B cell (primary cell): Measurements from ENCODE around the gene TSPO. TPM values are rescaled to one million over a fixed set of nuclear protein-coding genes. Genes with fewer than 3 reads are reported as not detected.

Source experiments
- ATAC-seq: fragments of 200-7000 bp; cut with Tn5 transposase; one replicate; pipeline ENCODE4 v1.10.0; 2021; ENCODE audit warnings: low read depth, mild to moderate bottlenecking, moderate number of reproducible peaks, moderate library complexity
- CTCF ChIA-PET: fragments of 350-600 bp; sonication (Branson Sonifier 250); formaldehyde crosslinking; loops from one replicate; lab custom pipeline; 2021; ENCODE audit warnings: antibody characterized with exemption, inconsistent platforms; lab: Charles Lee
- POLR2A ChIA-PET: fragments of 350-600 bp; sonication (Branson Sonifier 250); formaldehyde crosslinking; loops from one replicate; lab custom pipeline; 2021; ENCODE audit warnings: antibody characterized with exemption; lab: Charles Lee
- DNase-seq: peaks from one replicate; pipeline ENCODE4 v3.0.0; 2013
- H2AFZ ChIP-seq: 2 replicates; pipeline ENCODE4 v1.6.1; 2012; ENCODE audit warnings: mild to moderate bottlenecking, low read depth, low read length; ENCODE audit not compliant: insufficient read depth, poor library complexity, severe bottlenecking
- H3K27ac ChIP-seq, 2 donors: 1 replicate in 1 of 2; 2 replicates in 1 of 2; pipeline ENCODE4 v1.5.1; 2012 to 2013; ENCODE audit warnings: low read length in 2 of 2, mild to moderate bottlenecking in 2 of 2, moderate library complexity in 1 of 2
- H3K27me3 ChIP-seq, 4 experiments: fragments of 200-600 bp in 1 of 4; sonication (generic) in 1 of 4; replicated peaks in 1 of 4; 1 replicate in 2 of 4; 2 replicates in 2 of 4; pipeline versions ENCODE4 v1.6.1 to v1.7.0; 2013 to 2016; ENCODE audit warnings: low read length in 3 of 4, mild to moderate bottlenecking in 2 of 4, mixed read lengths in 1 of 4, moderate library complexity in 1 of 4; ENCODE audit not compliant: insufficient read depth in 4 of 4, control insufficient read depth in 3 of 4; ENCODE audit errors: control extremely low read depth in 1 of 4
- H3K36me3 ChIP-seq, 2 experiments: replicated peaks in 1 of 2; 1 replicate in 1 of 2; 2 replicates in 1 of 2; pipeline versions ENCODE4 v1.6.1 to v1.7.1; 2013; ENCODE audit warnings: low read length in 1 of 2; ENCODE audit not compliant: insufficient read depth in 2 of 2, control insufficient read depth in 1 of 2; ENCODE audit errors: control extremely low read depth in 1 of 2, extremely low read depth in 1 of 2
- H3K4me1 ChIP-seq, 2 donors: fragments of 200-600 bp in 1 of 2; sonication (generic) in 1 of 2; 1 replicate in 1 of 2; 2 replicates in 1 of 2; pipeline versions ENCODE4 v1.5.1 to v1.6.1; 2013 to 2017; ENCODE audit warnings: low read length in 2 of 2; ENCODE audit not compliant: control insufficient read depth in 2 of 2, insufficient read depth in 2 of 2
- H3K4me2 ChIP-seq: replicated peaks from 2 replicates; pipeline ENCODE3; 2012; ENCODE audit warnings: mild to moderate bottlenecking, low read depth, low read length; ENCODE audit not compliant: poor library complexity, severe bottlenecking
- H3K4me3 ChIP-seq, 5 experiments: fragments of 200-600 bp in 1 of 5; sonication (generic) in 1 of 5; 1 replicate in 3 of 5; 2 replicates in 2 of 5; pipeline versions ENCODE4 v1.5.1 to v1.7.0; 2011 to 2016; ENCODE audit warnings: low read length in 4 of 5, mild to moderate bottlenecking in 4 of 5, low read depth in 2 of 5, control low read depth in 1 of 5, moderate library complexity in 1 of 5; ENCODE audit not compliant: insufficient read depth in 1 of 5; ENCODE audit errors: control extremely low read depth in 1 of 5, extremely low read depth in 1 of 5
- H3K79me2 ChIP-seq: fragments of 200-600 bp; sonication (generic); one replicate; pipeline ENCODE4 v1.6.0; 2016; ENCODE audit warnings: low read length; ENCODE audit not compliant: control insufficient read depth, insufficient read depth
- H3K9ac ChIP-seq: fragments of 200-600 bp; sonication (generic); 2 replicates; pipeline ENCODE4 v1.6.1; 2017; ENCODE audit warnings: mild to moderate bottlenecking, low read length, moderate library complexity
- H3K9me3 ChIP-seq, 3 donors: one replicate each; pipeline versions ENCODE4 v1.6.1 to v1.7.1; 2013; ENCODE audit warnings: low read length in 2 of 3; ENCODE audit not compliant: control insufficient read depth in 2 of 3, insufficient read depth in 1 of 3; ENCODE audit errors: control extremely low read depth in 1 of 3
- H4K20me1 ChIP-seq: 2 replicates; pipeline ENCODE4 v1.6.0; 2012; ENCODE audit warnings: mild to moderate bottlenecking, low read length; ENCODE audit not compliant: insufficient read depth, control insufficient read depth, poor library complexity, severe bottlenecking
- H3K27ac Mint-ChIP-seq: one replicate; pipeline ENCODE4 v1.8.0; 2021; ENCODE audit warnings: mixed read lengths
- H3K27me3 Mint-ChIP-seq: one replicate; pipeline ENCODE4 v1.8.0; 2021; ENCODE audit warnings: mixed read lengths
- H3K4me1 Mint-ChIP-seq: one replicate; pipeline ENCODE4 v1.8.0; 2021; ENCODE audit warnings: mixed read lengths
- H3K4me3 Mint-ChIP-seq: one replicate; pipeline ENCODE4 v1.8.0; 2021; ENCODE audit warnings: mixed read lengths
- H3K9me3 Mint-ChIP-seq: one replicate; pipeline ENCODE4 v1.8.0; 2022; ENCODE audit warnings: mixed read lengths; ENCODE audit not compliant: insufficient read depth
- EZH2 ChIP-seq: IDR thresholded peaks from 2 replicates; pipeline ENCODE4 v1.6.1; 2012; ENCODE audit warnings: borderline replicate concordance, low read depth, mild to moderate bottlenecking, moderate library complexity, low read length; ENCODE audit not compliant: insufficient read depth, poor library complexity, severe bottlenecking
- WGBS: methylation state at CpG from one replicate; pipeline ENCODE4 v1.1.5; 2013; ENCODE audit warnings: missing lambda C conversion rate; ENCODE audit not compliant: insufficient coverage; 5-methylcytosine and 5-hydroxymethylcytosine counted together
- intact Hi-C: fragments of 100-400 bp; cut with micrococcal nuclease; formaldehyde crosslinking; loops from one replicate; pipeline ENCODE4 v1.10.0; 2022
- polyA plus RNA-seq: library from polyadenylated mRNA; depleted of rRNA; stranded (reverse); fragments of >200 nt; gene quantifications from 2 replicates; pipeline ENCODE4 v1.2.3, GENCODE V29; 2012
- total RNA-seq, 2 donors: library from RNA; stranded (reverse); fragments of 120-200 nt in 1 of 2; gene quantifications; 1 replicate in 1 of 2; 2 replicates in 1 of 2; pipeline versions ENCODE4 v1.2.3 to v1.2.4, GENCODE V29; 2013 to 2022
- TF ChIP-seq, protein P1 (sequence below): fragments of 200-600 bp; IDR thresholded peaks from one replicate; pipeline ENCODE4 v1.8.0; 2022; ENCODE audit warnings: antibody characterized with exemption, mild to moderate bottlenecking

TSPO gene
- total and polyA plus RNA-seq, 2 donors (not counting 1 experiment from before 2014, with no cell fraction given) = 54.9 to 94.2 TPM

DNA sequence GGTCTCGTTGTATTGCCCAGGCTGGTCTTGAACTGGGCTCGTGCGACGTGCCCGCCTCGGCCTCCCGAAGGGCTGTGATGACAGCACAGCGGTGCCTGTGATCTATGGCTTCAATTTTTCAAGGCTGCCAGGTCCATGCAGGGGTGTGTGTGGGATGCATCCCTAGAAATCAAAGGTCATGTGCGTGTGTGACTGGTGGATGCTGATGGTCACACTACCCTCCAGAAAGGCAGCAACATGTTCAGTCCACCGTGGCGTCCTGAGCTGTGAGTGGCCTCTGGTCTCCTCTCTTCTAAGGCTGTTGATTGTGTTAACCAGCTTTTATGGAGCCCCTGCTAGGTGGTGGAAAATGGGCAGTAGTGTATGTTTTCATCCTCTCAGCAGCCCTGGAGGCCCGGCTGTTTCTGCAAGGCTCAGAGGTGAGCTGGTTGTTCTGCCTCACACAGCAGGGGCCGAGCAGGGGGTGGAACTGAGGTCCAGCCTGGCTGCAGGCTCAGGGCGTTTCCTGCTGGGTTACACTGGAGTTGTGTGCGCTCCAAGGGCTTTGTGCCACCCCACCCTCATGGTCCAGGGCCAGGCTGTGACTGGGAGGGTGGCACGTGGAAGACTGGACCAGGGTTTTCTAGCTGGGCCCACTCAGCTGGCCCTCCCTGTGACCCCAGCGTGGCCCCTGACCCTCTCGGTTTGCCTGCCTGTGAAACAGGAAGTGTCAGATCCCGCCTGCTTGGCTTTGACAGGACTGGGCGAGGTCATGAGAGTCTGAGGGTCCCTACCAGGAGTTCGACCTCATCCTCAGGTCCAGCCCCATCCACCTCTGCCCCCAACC is 33.1 kb upstream of the TSPO start:
- Mint-ChIP-seq H3K27me3 (peaks cover 43% of the 10 kb centered on the region), H3K4me1 (peaks cover 68% of the 10 kb centered on the region), H3K9me3 (no peaks in the 10 kb centered on the region), H3K4me3 (peak overlapping the region; percentile 68), H3K27ac (no peak overlapping the region)
- DNase-seq = no peak
- peaks cover 0 to 57% (median 25%) of the 10 kb centered on the region in 4 experiments for H3K27me3 ChIP-seq
- H3K9me3 ChIP-seq = peaks cover 0 to 13% (median 0%) of the 10 kb centered on the region in 3 donors
- TF ChIP-seq, protein P1, sequence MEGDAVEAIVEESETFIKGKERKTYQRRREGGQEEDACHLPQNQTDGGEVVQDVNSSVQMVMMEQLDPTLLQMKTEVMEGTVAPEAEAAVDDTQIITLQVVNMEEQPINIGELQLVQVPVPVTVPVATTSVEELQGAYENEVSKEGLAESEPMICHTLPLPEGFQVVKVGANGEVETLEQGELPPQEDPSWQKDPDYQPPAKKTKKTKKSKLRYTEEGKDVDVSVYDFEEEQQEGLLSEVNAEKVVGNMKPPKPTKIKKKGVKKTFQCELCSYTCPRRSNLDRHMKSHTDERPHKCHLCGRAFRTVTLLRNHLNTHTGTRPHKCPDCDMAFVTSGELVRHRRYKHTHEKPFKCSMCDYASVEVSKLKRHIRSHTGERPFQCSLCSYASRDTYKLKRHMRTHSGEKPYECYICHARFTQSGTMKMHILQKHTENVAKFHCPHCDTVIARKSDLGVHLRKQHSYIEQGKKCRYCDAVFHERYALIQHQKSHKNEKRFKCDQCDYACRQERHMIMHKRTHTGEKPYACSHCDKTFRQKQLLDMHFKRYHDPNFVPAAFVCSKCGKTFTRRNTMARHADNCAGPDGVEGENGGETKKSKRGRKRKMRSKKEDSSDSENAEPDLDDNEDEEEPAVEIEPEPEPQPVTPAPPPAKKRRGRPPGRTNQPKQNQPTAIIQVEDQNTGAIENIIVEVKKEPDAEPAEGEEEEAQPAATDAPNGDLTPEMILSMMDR = no peak
- TF ChIP-seq EZH2 = no peak
- peak overlapping the region; percentile 59 for H3K4me2 ChIP-seq
- CTCF ChIA-PET = interaction anchor here (0.9 to 1.6 kb wide), 2 partner anchors 19 to 251 kb away, joined by 4 to 5 read pairs; no protein-coding TSS in a partner anchor
- no peak overlapping the region for H2AFZ ChIP-seq
- POLR2A ChIA-PET = no interaction called here
- intact Hi-C loops = no loop called here
- no peak overlapping the region for H3K27ac ChIP-seq
- no peaks in the 10 kb centered on the region for H3K79me2 ChIP-seq
- H3K4me3 ChIP-seq = peak overlapping the region in 1 of 5 experiments; percentile 22
- WGBS = 63% methylated on average over 14 of the region's 21 CpGs
- H4K20me1 ChIP-seq = peaks cover 8% of the 10 kb centered on the region
- H3K4me1 ChIP-seq = peaks cover 73 to 90% of the 10 kb centered on the region in 2 donors
- H3K36me3 ChIP-seq = no peaks in the 10 kb centered on the region
- ATAC-seq = no peak
- peak overlapping the region; percentile 25 for H3K9ac ChIP-seq

DNA sequence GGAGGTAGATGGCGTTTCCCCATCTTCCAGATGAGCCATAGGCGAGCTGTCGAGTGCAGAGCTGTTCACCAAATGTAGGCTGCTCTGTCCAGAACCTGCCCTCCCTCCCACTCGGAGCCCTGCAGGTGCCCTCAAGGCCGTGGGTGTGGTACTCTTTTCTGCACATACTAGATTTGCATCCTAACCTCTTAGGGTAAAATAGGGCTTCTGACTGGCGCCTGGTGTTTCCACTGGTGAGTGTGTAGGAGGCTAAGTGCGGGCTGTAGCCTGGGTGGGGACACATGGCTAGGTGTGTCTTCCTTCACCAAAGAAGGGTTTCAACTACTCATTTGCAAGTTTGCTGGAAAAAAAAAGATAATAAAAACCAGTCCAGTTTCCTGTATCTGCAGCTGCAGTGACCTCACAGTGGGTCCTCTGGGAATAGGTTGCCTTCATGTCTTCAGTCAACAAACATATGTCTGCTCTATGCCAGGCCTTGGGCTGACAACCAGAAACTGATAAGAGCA is 32.4 kb upstream of the TSPO start:
- Histone ChIP-seq H3K36me3 (no peaks in the 10 kb centered on the region), H3K27ac (no peak overlapping the region), H3K79me2 (no peaks in the 10 kb centered on the region), H2AFZ (no peak overlapping the region), H3K4me3 (peak overlapping the region in 2 of 5 experiments; percentile 7 to 22), H3K9ac (peak overlapping the region; percentile 25), H3K4me1 (peaks cover 67 to 82% of the 10 kb centered on the region in 2 donors), H3K27me3 (peaks cover 0 to 50% (median 18%) of the 10 kb centered on the region in 4 experiments), H4K20me1 (peaks cover 8% of the 10 kb centered on the region), H3K4me2 (peak overlapping the region; percentile 59), H3K9me3 (peaks cover 0 to 12% (median 0%) of the 10 kb centered on the region in 3 donors)
- 25% methylated on average over 4 of the region's 7 CpGs for WGBS
- Mint-ChIP-seq H3K27me3 (peaks cover 35% of the 10 kb centered on the region), H3K4me1 (peaks cover 62% of the 10 kb centered on the region), H3K4me3 (peak overlapping the region; percentile 68), H3K27ac (peak overlapping the region; percentile 61), H3K9me3 (no peaks in the 10 kb centered on the region)
- intact Hi-C loops = no loop called here
- POLR2A ChIA-PET = no interaction called here
- ATAC-seq = peak; percentile 74
- peak; percentile 72 for DNase-seq
- TF ChIP-seq, protein P1 = no peak
- TF ChIP-seq EZH2 = no peak
- CTCF ChIA-PET = interaction anchor here (0.9 to 1.6 kb wide), 2 partner anchors 18 to 251 kb away, joined by 4 to 5 read pairs; no protein-coding TSS in a partner anchor
